ENCODE results near the gene VCAN.

VCAN gene

DNA sequence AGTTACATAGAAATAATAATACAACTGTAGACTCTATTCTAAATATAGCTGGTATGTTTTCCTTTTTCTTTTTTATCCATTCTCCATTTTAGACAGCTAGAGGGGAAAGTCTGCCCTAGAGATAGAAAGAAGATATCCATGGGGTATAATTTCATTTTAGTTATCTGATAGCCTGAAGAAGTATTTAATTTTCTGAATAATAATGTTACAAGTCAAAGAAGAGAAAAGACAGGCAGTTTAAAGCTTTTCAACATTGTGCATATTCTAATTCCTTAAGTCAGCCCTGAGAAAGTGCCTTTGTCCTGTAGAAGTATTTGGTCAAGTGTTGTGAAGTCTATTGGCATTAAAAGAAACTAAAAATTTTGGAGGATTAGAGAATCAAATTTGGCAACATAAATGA, 2.5 kb upstream of the VCAN start:
- DNase-seq, result no peak

DNA sequence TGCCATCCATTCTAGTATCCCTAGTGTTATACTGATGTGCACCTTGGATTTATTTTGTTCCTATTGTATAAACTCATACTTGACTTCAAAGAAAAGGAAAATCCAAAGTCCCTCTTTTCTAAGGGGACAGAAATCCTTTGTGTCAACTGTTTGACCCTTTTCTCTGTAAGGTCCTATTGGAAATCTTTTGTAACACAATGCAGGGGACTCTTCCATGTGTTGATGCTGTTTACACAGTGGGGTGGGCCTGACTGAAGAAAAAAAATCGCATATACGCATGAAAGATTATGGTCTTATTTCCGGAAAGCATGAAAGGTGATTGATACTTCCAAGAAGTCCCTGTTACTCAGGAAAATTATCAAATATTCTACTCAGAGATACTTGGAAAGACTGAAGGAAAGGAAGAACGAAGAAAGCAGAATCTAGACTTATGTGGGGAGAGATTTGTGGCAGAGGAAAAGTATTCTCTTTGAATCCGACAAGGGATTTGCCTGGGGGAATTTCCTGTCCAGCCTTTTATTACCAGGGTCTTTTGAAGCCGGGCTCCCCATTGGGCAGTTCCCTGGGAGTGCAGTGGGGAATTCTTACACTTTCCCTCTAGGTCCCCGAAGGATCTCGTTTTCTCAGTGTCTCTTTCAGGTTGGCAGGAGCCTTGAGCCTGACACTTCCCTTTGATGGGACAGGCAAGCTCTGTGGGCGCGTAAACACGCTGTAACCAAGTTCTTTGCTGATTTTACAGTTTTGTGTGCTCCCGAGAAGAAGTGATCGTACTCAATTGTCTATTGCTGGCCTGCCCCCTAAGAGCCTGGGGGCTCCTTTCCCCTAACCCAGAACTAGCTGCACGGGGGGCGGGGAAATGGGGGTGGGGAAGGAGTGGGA, 779 bp upstream of the VCAN start:
- DNase-seq, result no peak

GRCh38 chr5:83472213-83472507, 616 bp downstream of the VCAN start:
- DNase-seq, result no peak

GRCh38 chr5:83472508-83473345, 1.2 kb downstream of the VCAN start:
- peak in 1 of 2 donors; percentile 17 for DNase-seq

DNA sequence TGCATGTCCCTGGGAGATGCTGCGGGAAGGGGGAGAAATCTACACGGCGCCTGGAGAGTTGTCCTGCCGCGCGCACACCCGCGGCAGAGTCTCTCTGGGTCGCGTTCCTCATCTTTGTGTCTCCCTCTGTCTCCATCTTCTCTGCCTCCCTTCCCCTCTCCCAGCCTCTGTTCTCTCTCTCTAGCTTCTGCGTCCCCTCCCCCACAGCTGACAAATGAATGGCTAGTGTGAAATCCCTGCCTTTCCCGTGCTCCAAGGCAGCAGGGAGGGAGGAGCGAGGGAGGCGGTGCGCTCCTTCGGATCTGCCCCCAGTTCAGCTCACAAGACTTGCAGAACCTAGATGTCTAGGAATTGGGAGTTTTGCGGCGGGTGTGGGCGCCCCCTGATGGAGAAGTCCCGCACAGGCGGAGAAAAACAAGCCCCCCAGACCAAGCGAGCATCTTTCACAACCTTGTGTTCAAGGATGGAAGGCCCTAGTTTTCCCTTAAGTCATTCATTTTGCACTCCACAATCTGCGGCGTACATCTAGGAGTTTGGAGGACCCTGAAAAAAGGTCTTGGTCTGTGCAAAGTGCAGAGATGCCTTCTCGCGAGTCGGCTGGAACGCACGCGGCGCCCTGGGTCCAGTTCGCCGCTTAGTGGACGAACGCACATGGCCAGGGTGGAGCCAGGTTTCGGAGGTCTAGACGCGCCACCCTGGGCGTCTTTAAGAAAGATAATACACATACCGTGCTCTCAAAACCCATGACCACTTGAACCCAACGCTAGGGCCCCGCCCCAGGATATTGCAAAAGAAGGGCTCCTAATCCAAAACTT, 2.0 kb downstream of the VCAN start:
- peak; percentile 56 to 69 for DNase-seq

- peak in 1 of 2 donors; percentile 58 for DNase-seq
Observed at GRCh38 chr5:83474161-83474796, 2.7 kb downstream of the VCAN start.

DNA sequence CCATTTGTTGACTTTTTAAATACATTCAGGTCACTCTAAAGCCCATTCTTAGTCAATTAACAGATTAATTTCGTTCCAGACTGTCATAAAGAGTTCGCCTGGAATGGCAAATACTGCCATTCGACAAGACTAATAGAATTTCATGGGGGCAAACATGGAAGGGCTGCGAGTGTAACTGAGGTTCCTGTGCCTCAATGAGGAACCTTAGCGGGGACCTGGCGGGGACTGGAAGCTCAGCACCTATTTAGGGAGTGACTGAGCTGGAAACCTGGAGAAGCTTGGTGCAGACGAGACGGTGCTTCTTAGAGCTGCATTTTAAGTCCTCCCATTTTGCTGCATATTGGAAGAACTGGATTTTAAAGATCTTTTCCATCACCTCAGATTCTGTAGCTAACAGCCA, 3.4 kb downstream of the VCAN start:
- no peak for DNase-seq

GRCh38 chr5:83475391-83475863, 3.9 kb downstream of the VCAN start:
- no peak for DNase-seq

DNA sequence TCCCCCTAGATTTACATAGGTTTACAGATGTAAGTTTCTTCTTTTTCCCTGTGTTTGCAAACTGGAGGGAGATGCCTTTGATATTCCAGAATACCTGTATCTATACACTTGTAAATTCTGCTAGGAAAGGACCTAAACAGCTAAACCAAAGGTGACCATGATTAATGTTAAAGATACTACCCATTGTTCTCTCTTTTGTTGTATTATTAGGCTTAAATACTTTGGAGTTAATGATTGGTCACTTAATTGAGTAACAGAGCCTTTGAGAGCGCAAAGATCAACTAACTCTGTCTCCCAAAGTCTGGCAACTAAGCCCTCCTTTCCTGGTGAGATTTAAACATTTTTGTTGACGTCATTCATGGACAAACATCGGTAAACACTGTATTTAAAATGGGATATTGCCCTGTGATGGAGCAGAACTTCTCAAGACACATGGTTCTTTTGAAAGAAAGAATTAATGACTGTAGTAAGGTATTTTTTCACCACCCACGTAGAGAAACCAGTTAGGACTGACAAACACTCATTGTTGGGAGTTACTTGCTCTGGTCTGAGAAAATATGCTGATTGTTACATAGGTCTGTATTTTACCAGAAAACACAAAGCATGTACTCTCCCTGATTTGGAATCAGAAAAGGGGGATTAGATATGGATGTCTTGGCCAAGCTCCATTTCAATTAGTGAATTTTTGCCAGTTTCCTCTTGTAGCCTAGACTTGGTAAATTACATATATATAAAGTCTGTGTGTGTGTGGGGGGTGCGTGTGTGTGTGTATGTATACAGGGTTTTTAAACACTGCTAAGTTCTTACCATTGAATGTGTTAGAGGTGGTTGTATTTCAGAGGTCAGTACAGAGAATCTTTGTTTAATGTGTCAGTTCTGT, 4.6 kb downstream of the VCAN start:
- DNase-seq, result no peak

DNA sequence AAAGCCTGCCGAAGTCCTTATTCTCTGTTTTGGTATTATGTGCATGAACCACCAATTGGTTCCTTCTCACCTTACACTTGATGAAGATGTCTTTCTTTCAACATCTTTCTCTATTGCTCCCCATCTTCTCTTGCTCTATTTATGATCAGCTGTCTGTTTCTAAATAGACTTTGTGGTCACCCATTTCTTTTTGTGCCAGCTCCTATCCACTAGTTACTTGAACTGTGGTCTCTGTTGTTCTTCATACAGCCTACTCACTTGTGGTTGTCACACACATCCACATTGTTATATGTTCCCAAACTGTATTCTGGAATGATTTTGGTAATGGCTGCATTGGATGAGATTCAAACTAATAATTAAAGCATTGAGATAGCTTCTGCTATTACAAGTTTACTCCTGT, 11.4 kb downstream of the VCAN start:
- DNase-seq, result no peak

DNA sequence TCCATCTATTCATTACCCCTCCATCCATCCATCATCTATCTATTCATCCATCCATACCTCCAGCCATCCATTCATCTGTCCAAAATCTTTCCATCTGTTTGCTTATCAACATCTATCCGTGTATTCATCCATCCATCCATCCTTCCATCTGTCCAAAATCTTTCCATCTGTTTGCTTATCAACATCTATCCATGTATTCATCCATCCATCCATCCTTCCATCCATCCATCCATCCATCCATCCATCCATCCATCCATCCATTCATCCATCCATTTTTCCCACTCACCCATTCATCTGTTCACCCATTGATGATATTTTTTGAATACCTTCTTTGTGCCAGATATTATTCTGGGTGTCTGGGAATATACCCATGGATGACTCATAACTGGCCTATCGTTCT, 12.8 kb downstream of the VCAN start:
- no peak for DNase-seq

- DNase-seq, result no peak
Observed at GRCh38 chr5:83485842-83486241, 14.3 kb downstream of the VCAN start.

GRCh38 chr5:83487155-83487554, 15.6 kb downstream of the VCAN start:
- no peak for DNase-seq

GRCh38 chr5:83488271-83488670, 16.7 kb downstream of the VCAN start:
- DNase-seq, result no peak

- DNase-seq, result no peak
Observed at GRCh38 chr5:83488821-83489220, 17.3 kb downstream of the VCAN start.

- no peak for DNase-seq
Observed at GRCh38 chr5:83490203-83490602, 18.7 kb downstream of the VCAN start.

DNA sequence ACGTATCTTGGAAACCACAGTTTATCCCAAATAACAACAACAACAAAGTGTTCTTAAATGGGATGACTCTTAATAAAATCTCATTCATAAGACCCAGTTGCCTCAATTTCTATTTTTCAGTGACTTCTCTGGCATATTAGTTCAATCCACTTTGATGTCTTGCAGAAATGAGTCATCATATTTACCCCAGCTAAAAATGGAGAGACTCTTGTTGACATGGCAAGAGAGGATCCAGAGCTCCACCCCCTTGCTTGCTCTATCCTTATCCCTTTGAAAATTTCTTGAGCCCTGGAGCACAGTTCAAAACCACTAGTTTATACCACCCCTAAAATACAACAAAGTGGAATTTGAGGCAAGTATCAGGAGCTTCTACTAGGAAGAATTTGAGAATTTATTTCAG, 20.8 kb downstream of the VCAN start:
- no peak for DNase-seq

- no peak for DNase-seq
Observed at GRCh38 chr5:83493644-83494043, 22.1 kb downstream of the VCAN start.

DNA sequence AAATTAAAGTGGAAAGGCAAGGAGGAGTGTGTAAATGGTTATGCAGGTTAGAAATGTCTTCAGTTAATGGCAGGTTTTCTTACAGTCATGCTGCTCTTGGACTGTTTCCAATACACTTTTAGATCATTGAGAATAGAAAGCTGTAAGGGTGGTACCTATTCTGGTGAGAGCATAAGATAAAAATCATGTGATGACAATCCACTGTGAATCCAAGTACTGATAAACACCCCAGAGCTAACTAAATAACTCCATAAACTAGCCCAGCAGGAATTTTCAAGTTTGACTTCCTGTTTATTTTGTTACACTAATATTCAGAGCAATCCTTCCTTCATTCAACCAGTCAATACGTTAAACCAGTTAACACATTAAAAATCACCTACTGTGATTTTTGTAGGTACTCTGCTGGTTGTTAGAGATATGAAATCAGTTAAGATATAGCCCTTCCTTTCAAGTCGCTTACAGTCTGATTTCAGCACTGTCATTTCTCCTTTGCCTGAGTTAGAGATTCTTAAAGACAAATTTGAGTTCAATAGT, 22.6 kb downstream of the VCAN start:
- no peak for DNase-seq

DNA sequence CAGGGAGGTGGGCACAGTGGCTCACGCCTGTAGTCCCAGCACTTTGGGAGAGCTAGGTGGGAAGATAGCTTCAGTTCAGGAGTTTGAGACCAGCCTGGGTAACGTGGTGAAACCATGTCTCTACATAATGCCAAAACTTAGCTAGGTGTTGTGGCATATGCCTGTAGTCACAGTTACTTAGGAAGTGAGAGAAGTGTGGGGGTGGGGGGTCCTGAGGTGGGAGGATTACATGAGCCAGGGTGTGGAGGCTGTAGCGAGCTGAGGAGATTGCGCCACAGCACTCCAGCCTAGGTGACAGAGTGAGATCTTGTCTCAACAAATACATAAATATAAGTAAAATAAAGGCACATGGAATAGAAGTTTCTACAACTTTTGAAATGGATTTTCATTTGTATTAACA, 23.1 kb downstream of the VCAN start:
- DNase-seq, result no peak

DNA sequence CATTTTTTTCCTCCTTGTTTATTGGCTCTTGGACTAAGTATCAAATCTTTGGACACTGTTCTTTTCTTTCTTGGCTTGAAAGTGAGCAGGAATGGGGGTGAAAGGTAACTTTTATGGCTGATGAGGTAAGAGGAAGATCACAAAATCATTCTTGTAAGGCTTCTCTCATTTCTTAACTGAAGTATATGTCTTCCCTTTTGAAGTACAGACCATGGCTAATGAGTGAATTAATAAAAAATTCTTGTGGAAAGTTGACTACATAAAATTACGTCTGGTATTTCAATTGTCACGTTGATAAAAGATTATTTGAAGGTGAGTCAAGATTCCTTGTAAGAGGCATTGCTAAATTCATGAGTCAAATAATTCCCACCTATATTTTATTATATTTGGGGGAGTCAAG, 25.1 kb downstream of the VCAN start:
- no peak for DNase-seq

Data from stimulated activated CD4-positive, alpha-beta T cell treated with anti-CD3 and anti-CD28 coated beads, Interleukin-2, amount 100 ng/mL, for 24 hours (primary cell).